ENCODE results near the gene CBX5. TPM values are rescaled to one million over a fixed set of nuclear protein-coding genes. Genes with fewer than 3 reads are reported as not detected.
A peak's percentile ranks its signal among the peaks of the same experiment; 100 is the strongest.
"Not testable (repeated sequence)": the region's sequence is repeated elsewhere in the genome, so short reads cannot be mapped to it uniquely, and the experiment has no call there.

Gene CBX5
- total and polyA plus RNA-seq, 10 of the 15 experiments (the other 5 are each of a cell fraction or from before 2014, with no cell fraction given), result 46.7 to 138 (median 74.6) TPM

- H3K27ac ChIP-seq (ENCODE audit: control insufficient read depth, insufficient read depth), result peak overlapping the region; percentile 6; the same call in 1 of the 2 replicates
- intact Hi-C loops (cut with micrococcal nuclease; ENCODE audit: unreplicated experiment) (no loop called here), in situ Hi-C loops (cut with MboI) (no loop called here)
- H2AFZ ChIP-seq (ENCODE audit: control insufficient read depth, low read depth, low read length), result no peak overlapping the region
- no peaks in the 10 kb centered on the region for H3K27me3 ChIP-seq (replicated peaks in 1 of 2; ENCODE audit: control insufficient read depth in 2 of 2, insufficient read depth in 2 of 2, low read length in 1 of 2)
- no TSS peak for BruUV-seq (replicated peaks)
- ChIA-PET POLR2A (interaction anchor here (0.5 to 1.5 kb wide), 4 partner anchors 13 to 152 kb away, joined by 3 to 4 read pairs (median 3); no protein-coding TSS in a partner anchor), CTCF (interaction anchor here (0.7 to 5.1 kb wide), 8 partner anchors 7 to 106 kb away, joined by 3 to 80 read pairs (median 4); no protein-coding TSS in a partner anchor), SMC1A (ENCODE audit: uncharacterized antibody, unreplicated experiment) (interaction anchor here (0.8 to 1.6 kb wide), 2 partner anchors 9 to 32 kb away, joined by 3 to 5 read pairs; no protein-coding TSS in a partner anchor), RAD21 (ENCODE audit: unreplicated experiment) (interaction anchor here (0.8 to 1.1 kb wide), 2 partner anchors 30 to 40 kb away, joined by 4 to 5 read pairs; no protein-coding TSS in a partner anchor)
- H3K4me3 ChIP-seq, result no peak overlapping the region
- TF ChIP-seq SMC3 (IDR thresholded peaks at IDR 0.05; ENCODE audit: borderline replicate concordance, low read length), result no peak
- 91% methylated on average over 6 of the region's 6 CpGs for WGBS (ENCODE audit: insufficient coverage, insufficient replicate concordance, low lambda C conversion rate, missing lambda C conversion rate)
- peaks cover 24% of the 10 kb centered on the region for H3K79me2 ChIP-seq (ENCODE audit: control insufficient read depth, insufficient read depth, low read length)
- DNase-seq (ENCODE audit: low read depth, low spot score), result no peak
- FAIRE-seq, result no peak
- peaks cover 0 to 5% of the 10 kb centered on the region in 2 experiments; a peak in 1 of 4 replicates for H3K36me3 ChIP-seq (ENCODE audit: control insufficient read depth in 2 of 2, insufficient read depth in 2 of 2, low read length in 1 of 2)
- H4K20me1 ChIP-seq (ENCODE audit: control insufficient read depth, insufficient read depth), result no peaks in the 10 kb centered on the region
- H3K4me2 ChIP-seq (ENCODE audit: control insufficient read depth, insufficient read depth), result no peak overlapping the region
- no peaks in the 10 kb centered on the region for H3K9me3 ChIP-seq (replicated peaks; ENCODE audit: control insufficient read depth, insufficient read depth, low read length)
- H3K4me1 ChIP-seq (ENCODE audit: control insufficient read depth, insufficient read depth, low read length), result no peaks in the 10 kb centered on the region; the same call in 1 of the 2 replicates
- no peak for ATAC-seq
- no peak overlapping the region for H3K9ac ChIP-seq (ENCODE audit: control insufficient read depth, insufficient read depth, low read length)
Measured at GRCh38 chr12:54328595-54329337, 48.8 kb upstream of the CBX5 start.

GRCh38 chr12:54325442-54326109 is 45.7 kb upstream of the CBX5 start:
- POLR2A ChIA-PET, result interaction anchor here (0.6 to 2.3 kb wide), 26 partner anchors 8 to 1649 kb away, joined by 3 to 31 read pairs (median 4); partner anchors contain the start of genes HNRNPA1 and RAB5B
- H3K4me1 ChIP-seq (ENCODE audit: control insufficient read depth, insufficient read depth, low read length); DNase-seq (ENCODE audit: low read depth, low spot score); ATAC-seq; in situ Hi-C loops (cut with MboI); H3K36me3 ChIP-seq (ENCODE audit: control insufficient read depth in 2 of 2, insufficient read depth in 2 of 2, low read length in 1 of 2); H4K20me1 ChIP-seq (ENCODE audit: control insufficient read depth, insufficient read depth); H3K9me3 ChIP-seq (replicated peaks; ENCODE audit: control insufficient read depth, insufficient read depth, low read length); FAIRE-seq; H3K27me3 ChIP-seq (replicated peaks in 1 of 2; ENCODE audit: control insufficient read depth in 2 of 2, insufficient read depth in 2 of 2, low read length in 1 of 2): not testable (repeated sequence)
- TSS peak; percentile 91 for BruUV-seq (replicated peaks)
- Histone ChIP-seq H3K9ac (ENCODE audit: control insufficient read depth, insufficient read depth, low read length) (peak overlapping the region; percentile 90), H2AFZ (ENCODE audit: control insufficient read depth, low read depth, low read length) (peak overlapping the region; percentile 85), H3K4me2 (ENCODE audit: control insufficient read depth, insufficient read depth) (peak overlapping the region; percentile 36), H3K79me2 (ENCODE audit: control insufficient read depth, insufficient read depth, low read length) (peaks cover 15% of the 10 kb centered on the region), H3K4me3 (peak overlapping the region; percentile 98), H3K27ac (ENCODE audit: control insufficient read depth, insufficient read depth) (peak overlapping the region; percentile 84)
- 59% methylated on average over 17 of the region's 22 CpGs for WGBS (ENCODE audit: insufficient coverage, insufficient replicate concordance, low lambda C conversion rate, missing lambda C conversion rate)
- intact Hi-C loops (cut with micrococcal nuclease; ENCODE audit: unreplicated experiment), result loop anchor here (2.0 kb wide), 1 partner anchor 33 kb away; no protein-coding TSS in a partner anchor
- RAD21 ChIA-PET (ENCODE audit: unreplicated experiment), result interaction anchor here (0.6 to 1.9 kb wide), 35 partner anchors 9 to 172 kb away, joined by 3 to 24 read pairs (median 4); partner anchors contain the start of genes CBX5, HNRNPA1, NCKAP1L and ZNF385A
- CTCF ChIA-PET, result interaction anchor here (0.6 to 5.1 kb wide), 40 partner anchors 10 to 904 kb away, joined by 3 to 80 read pairs (median 6); partner anchors contain the start of genes CBX5, HNRNPA1, NCKAP1L and ZNF385A
- SMC1A ChIA-PET (ENCODE audit: uncharacterized antibody, unreplicated experiment), result interaction anchor here (0.7 to 1.9 kb wide), 20 partner anchors 8 to 302 kb away, joined by 3 to 11 read pairs (median 4); partner anchors contain the start of gene HNRNPA1
- peak; percentile 70 for TF ChIP-seq MLLT1 (IDR thresholded peaks at IDR 0.05)

Measured in GM12878 (cell line).